GM21723 (cell line): Measurements from ENCODE around the gene RPH3AL.
"Not testable (repeated sequence)": the region's sequence is repeated elsewhere in the genome, so short reads cannot be mapped to it uniquely, and the experiment has no call there.

Experiments used
- ATAC-seq: cut with Tn5 transposase; IDR thresholded peaks from one replicate; pipeline ENCODE4 v1.9.1; 2021; ENCODE audit warnings: mild to moderate bottlenecking, moderate library complexity; ENCODE audit not compliant: unreplicated experiment

Gene RPH3AL

DNA sequence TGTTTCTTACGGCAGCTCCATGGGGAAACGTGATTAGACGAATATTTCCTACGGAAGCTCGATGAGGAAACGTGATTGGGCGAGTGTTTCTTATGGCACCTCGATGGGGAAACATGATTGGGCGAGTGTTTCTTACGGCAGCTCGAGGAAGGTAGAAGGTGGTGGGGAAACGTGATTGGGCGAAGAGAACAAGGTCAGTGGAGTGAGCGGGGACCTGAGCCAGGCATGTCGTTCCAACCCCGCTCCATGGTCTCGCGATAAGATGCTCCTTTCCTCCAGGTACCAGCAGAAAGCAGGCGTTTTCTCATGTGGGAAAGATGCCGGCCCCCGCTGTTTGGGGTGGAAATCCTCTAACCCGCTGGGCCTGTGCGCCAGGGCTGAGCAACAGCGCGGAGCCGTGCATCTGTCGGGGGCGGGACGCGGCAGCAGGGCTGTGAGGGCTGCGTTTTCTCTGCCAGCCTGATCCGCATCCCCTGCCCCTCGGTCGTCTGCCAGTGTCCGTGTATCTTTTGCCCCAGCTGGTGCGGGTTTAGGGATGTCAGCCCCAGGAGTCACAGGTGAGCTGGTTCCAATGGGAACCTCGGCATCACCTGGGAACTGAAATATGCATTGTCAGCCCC, 145.6 kb downstream of the RPH3AL start:
- ATAC-seq = no peak

DNA sequence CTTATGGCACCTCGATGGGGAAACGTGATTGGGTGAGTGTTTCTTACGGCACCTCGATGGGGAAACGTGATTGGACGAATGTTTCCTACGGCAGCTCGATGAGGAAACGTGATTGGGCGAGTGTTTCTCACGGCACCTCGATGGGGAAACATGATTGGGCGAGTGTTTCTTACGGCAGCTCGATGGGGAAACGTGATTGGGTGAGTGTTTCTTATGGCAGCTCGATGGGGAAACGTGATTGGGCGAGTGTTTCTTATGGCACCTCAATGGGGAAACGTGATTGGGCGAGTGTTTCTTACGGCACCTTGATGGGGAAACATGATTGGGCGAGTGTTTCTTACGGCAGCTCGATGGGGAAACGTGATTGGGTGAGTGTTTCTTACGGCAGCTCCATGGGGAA, 146.1 kb downstream of the RPH3AL start:
- not testable (repeated sequence) for ATAC-seq

DNA sequence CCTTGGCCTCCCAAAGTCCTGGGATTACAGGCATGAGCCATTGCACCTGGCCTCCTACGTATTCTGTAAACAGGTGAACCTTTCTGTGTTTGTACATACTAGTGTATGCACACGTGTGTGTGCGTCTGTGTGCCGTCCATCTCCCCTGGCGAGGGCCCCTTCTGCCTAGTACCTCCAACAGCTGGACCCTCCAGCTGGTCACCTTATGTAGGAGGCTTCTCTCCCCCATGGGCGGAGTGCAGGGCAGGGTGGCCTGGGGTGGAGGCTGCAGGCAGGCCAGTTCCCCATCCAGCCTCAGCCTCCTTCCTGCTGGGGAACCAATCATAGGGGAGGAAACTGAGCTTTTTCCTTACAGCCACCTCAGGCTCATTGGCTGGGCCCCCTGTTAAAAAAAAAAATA, 146.8 kb downstream of the RPH3AL start:
- no peak for ATAC-seq

DNA sequence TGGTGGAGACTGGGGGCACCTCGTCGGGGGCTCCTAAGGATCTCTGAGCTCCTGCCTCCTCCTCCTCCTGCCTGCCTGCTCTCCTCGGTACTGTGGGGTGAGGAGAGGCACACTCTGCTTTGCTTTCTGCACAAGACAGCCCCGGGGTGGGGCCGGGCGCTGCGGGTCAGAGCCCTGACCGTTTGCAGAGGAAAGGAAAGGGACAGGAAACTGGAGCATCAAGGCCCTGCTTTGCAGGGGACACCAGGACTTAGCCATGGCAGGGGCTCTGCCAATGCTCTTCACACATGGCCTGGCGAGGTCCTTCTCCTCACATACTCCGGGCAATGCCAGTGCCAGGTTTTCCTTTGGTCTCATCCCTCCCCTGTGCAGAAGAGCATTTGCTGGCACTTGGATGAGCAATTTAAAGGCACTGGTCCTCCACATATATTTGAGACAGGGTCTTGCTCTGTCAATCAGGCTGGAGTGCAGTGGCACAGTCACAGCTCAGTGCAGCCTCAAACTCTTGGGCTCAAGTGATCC, 147.4 kb downstream of the RPH3AL start:
- no peak for ATAC-seq

DNA sequence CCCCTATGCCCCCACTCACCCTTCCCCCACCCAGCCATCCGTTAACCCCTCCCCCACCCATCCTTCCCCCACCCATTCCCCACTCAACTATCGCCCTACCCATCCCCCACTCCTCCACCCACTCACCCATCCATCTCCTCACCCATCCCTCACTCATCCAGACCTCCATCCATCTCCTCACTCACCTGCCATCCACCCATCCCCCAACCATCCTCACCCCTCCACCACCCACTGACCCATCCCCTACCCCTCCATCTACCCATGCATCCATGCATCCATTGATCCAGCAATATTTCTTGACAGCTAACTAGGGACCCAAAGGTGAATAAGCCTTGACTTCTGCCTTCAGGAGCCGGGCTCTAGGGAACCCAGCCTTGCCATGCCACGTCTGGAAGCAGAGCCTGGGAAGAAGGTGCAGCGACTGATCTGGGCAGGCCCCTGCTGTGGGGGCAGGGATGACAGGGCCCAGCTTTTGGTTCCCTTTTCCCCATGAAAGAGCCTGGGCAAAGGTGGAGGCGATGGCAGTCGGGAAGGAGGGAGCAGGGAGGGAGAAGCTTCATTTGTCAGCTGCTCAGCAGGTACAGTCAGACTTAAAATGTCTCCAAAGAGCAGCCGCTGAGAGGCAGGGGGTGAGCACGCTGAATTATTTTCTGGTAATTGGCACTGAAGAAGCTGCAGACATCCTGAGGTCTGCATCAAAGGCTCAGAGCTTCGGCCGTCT, 148.0 kb downstream of the RPH3AL start:
- ATAC-seq = no peak

DNA sequence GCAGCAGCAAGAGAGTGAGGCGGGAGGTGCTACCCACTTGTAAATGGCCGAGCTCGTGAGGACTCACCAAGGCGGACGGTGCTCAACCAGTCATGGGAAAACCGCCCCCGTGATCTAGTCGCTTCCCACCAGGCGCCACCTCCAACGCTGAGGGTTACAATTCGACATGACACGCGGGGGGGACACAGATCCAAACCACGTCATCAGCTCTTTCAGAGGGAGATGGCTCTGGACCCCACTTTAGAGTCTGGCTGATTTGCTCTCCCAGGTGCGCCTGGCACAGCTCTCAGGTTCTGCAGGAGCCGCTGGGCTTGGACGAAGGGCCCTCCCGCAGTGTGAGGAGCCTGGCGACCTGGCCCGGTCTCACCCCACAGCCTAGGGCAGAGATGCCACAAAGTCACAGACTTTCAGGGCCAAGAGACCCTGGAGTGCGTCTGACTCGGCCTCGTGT, 150.1 kb downstream of the RPH3AL start:
- no peak for ATAC-seq

DNA sequence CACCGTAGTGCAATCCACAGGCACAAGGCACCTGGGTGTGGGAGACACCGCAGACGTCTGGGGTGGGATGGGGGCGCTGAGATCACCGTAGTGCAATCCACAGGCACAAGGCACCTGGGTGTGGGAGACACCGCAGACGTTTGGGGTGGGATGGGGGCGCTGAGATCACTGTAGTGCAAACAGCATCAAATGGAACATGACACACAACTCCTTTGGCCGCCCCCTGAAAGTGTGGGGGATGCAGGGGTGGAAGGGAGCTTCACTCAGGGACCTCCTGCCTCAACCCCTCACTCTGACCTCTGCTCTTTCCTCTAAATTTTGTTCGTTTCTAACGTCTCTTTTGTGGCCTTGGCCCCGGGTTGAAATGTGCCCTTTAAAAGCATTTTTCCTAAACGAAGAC, 150.9 kb downstream of the RPH3AL start:
- ATAC-seq = not testable (repeated sequence)

DNA sequence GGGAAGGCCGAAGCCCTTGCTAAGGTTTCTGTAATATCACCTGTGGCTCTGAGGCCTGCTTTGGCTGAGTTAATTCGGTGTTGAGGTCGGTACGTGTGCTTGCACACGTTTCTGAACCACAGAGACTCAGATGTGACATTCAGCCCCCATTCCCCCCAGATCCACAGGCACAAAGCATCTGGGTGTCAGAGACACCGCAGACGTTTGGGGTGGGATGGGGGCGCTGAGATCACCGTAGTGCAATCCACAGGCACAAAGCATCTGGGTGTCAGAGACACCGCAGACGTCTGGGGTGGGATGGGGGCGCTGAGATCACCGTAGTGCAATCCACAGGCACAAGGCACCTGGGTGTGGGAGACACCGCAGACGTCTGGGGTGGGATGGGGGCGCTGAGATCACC, 151.3 kb downstream of the RPH3AL start:
- not testable (repeated sequence) for ATAC-seq

DNA sequence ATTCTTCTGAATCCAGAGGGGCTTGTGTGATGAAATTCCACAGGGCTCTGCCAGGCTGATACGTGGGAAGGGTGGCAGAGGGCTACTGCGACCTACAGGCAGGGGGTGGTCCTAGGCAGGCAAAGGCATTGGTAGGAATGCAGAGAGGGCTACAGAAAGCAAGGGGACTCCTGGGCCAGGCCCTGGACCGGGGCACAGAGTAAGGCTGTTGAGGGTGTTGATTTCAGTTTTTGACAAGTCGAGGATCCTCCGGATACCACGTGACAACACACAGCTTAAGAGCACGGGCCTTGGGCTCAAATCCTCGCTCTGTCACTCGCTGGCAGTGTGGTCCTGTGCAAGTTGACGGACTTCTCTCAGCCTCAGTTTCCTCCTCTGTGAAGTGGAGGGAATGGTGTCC, 152.0 kb downstream of the RPH3AL start:
- ATAC-seq = no peak

DNA sequence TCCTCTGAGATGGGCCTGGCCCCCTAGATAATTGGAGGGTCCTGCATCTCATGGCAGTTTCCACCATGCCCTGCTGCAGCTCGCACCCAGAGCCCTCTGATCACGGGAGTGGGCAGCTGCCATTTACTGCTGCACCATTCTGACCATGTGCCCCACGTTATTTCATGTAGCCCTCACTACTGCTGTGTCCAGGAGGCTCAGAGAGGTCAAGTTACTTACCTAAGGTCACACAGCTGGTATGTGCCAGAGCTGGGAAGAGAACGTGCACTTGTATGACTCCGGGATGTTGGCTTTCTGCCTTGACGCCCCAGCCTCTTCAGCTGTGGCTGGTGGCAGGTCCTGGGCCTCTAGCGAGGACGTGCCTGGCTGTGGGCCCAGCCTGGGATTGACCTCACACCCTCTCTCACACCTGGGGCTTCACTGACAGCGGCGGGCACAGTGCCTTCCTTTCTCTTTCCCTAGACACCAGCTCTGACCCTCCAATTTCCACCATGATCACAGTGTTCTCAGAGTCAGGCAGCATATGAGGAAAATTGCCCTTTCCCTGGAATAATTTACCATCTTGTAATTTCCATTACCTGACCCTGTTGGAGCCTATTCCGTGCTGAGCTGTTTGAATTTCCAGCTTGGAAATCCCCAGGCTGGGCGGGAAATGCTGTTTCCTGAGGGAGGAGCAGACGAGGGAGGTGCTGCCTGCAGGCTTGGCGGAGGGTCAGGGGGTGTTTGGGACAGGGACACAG, 152.6 kb downstream of the RPH3AL start:
- ATAC-seq = no peak

DNA sequence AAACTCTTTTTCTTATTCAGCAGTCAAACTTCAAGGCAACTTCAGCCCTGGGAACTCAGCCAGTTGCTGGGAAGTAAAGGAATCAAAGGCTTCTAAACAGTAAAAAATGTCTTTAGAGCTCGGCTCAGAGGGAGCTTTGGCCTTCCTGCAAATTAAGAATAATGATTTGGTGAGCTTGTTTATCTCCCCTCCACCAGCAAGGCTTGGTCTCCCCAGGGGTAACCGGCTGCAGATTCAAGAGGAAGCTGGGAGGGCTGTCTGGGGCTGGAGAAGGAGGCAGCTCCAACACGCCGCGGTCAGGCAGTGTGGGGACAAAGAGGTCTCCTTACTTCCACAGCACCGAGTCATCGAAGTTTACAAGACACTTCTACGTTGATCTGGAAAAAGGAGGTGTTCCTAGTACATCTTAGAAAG, 153.4 kb downstream of the RPH3AL start:
- no peak for ATAC-seq

DNA sequence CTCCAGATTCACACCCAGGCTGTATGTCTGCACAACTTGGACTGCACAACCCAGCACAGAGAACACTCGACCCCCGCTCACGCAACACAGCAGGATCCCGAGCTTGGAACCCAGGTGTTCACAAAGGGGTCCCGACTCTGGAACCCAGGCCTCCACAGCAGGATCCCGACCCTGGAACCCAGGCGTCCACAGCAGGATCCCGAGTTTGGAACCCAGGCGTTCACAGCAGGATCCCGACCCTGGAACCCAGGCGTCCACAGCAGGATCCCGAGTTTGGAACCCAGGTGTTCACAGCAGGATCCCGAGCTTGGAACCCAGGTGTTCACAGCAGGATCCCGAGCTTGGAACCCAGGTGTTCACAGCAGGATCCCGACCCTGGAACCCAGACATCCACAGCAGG, 154.4 kb downstream of the RPH3AL start:
- ATAC-seq = not testable (repeated sequence)

DNA sequence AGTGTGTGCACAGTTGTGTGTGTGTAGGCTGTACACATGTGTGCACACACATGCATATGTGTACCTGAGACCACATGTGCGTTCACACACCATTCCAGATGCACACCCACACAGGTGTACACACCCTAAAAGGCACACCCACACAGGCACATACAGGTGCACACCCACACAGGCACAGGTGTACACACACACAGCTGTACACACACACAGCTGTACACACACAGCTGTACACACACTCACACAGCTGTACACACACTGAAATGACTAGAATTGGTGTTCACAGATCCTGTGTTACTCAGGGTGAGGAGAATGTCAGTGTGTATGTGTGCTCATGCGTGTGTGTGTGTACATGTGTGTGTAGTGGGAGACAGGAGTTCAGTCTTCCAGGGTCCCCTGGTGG, 155.3 kb downstream of the RPH3AL start:
- no peak for ATAC-seq

DNA sequence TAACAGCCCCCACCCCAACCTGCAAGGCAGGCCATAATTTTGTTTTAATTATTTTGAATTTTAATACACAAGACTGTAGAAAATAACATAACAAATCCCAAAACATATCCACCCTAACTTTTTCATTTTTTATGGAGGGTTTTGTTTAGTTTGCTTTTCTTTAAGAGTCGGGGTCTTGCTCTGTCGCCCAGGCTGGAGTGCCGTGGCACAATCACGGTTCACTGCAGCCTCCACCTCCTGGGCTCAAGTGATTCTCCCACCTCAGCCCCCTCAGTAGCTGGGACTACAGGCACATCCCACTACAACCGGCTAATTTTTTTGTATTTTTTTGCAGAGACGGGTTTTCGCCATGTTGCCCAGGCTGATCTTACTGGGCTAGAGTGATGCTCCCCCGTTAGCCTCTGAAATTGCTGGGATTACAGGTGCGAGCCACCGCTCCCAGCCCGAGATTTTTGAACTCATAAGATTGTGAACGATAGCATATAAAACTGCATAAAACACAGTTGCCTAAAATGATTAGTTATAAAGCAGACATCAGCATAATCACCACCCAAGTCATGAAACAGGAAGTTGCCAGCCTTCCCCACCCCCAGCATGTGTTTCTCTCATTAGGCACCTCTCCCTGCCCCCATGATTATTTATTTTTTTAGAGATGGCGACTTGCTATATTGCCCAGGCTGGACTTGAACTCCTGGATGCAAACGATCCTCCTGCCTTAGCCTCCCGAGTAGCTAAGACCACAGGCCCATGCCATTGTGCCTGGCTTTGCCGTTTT, 157.6 kb downstream of the RPH3AL start:
- ATAC-seq = no peak

DNA sequence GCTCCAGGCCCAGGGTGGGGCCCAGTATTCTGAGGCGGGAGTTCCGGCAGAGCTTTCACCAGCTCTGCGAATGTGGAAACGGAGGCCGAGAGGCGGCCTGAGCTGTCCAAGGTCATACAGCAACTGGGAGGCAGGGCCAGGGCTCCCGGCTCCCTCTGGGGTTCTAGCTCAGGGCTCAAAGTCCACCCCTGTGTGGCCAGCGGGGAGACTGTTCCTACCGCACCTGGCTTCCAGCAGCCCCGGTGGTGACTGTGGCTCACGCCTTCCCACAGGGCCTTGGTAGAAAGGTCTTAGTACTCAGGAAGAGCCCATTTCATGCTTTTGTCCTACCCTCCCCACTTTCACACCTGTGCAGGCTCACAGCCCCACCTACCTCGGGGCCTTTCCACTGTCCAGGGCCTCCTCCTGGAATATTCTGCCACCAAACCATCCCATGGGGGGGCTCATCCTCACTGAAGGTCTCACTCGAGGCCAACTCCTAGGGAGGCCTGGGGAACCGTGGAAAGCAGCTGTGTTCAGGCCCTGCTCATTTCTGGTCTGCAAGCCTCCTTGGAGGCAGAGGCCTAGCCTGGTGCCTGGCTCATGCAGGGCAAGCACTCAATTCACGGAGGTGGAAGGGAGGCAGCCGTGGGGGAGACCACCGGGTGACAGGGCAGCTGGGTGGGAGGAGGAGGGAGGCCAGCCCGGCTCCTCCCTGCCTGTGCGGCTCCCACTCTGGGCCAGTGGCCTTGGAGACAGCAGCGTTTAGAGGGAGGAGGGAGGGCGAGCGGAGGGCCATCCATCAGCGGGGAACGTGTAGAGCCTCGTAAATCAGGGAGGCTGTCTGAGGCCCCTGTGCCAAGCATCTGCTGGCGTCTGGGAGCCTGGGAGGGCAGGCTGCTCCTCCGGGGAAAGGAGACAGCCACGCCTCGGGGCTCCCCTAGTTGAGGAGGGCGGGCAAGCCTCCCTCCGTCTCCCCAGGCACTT, 158.5 kb downstream of the RPH3AL start:
- ATAC-seq = no peak

DNA sequence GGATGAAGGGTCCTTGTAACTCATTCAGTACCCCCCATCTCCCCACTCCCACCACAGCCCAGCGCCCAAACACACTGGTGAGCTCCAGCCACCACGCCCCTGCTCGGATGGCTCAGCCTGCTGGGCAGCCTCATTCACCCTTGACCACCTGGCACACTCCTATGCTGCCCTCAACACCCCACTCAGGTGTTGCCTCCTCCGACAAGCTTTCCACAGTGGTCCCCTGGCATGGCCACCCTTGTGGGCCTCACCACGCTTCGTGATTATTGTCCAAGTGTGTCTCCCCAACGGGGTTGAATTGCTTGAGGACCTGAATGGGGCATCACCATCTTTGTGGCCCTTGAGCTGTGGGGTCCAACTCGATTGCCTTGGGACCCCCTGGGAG, 159.2 kb downstream of the RPH3AL start:
- ATAC-seq = no peak

DNA sequence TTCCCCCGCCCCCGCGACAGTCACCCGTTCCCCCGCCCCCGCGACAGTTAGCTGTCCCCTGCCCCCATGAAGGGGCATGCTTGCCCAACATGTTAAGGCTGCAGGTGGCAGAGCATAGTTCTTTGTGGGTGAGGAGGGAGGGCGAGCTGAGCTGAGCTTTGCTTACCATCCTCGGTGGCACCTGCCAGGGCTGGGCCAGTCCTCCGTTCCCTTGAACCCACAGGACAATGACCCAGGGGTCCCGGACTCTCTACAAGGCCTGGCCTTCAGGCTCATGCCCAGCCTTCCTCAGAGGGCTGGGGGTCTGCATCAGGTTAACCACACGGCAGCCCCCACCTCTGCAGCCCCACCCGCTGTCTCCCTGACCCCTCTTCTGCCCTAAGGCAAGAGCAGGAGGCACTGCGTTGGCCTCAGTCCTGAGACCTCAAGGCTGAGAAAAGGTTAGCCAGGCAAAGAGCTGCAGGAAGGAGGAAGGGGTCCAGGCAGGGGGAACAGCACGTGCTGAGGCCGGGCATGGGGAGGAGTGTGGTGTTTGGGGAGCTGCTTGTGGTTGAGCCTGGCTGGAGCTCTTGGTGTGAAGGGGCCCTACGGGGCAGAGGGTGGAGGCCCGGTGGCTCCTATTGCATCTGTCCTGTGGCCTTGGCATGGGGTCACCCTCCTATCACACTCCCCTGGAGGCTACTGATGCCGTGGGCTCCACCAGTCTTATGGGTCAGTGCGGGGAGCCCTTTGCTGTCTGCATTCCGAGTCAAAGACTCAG, 159.8 kb downstream of the RPH3AL start:
- no peak for ATAC-seq

DNA sequence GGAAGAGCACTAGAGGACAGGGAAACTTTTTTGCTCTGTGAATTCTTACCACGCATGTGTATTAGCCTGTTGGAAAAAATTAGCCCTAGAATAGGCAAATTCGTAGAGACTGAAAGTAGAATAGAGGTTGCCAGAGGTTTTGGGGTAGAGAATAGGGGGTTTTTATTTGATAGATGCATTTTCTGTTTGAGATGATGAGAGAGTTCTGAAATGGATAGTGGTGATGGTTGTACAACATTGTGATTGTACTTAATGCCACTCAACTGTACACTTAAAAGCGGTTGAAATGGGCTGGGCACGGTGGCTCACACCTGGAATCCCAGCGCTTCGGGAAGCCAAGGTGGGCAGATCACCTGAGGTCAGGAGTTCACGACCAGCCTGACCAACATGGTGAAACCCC, 163.2 kb downstream of the RPH3AL start:
- no peak for ATAC-seq

DNA sequence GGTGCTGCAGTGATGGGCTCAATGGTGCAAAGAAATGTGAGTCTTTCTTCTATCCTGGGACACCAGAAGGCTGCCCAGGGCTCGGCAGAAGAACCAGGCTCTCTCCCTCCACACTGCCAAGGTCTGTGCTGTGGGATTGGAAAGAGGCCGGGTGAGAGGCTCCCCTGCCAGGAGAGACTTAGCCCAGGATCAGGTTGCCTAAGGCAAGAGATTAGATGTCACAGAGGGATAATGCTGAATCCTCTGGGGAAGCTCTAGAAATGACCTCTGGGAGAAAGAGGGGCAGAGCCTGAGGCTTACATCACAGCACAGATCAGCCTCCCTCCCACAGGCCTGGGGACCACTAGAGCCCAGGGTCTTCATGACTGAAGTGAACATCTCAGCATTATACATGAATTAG, 165.5 kb downstream of the RPH3AL start:
- ATAC-seq = no peak
